Esophagus squamous epithelium (tissue), 4 donors: ENCODE measurements around the gene SLC24A3.

Experiments
- CTCF ChIP-seq, 6 experiments: fragments of 450-650 bp in 4 of 6; fragments of 200-600 bp in 2 of 6; sonication (generic) in 2 of 6; IDR thresholded peaks; one replicate each; pipeline ENCODE4 v1.5.1; 2016 to 2019; ENCODE audit warnings: antibody characterized with exemption in 6 of 6, mild to moderate bottlenecking in 4 of 6, moderate library complexity in 4 of 6
- POLR2A ChIP-seq, 4 donors: fragments of 450-650 bp; IDR thresholded peaks; one replicate each; pipeline ENCODE4 v1.6.1; 2017; ENCODE audit warnings: antibody characterized with exemption in 4 of 4, mild to moderate bottlenecking in 4 of 4, moderate library complexity in 3 of 4

GRCh38 chr20:19577692-19578091, 365.2 kb downstream of the SLC24A3 start:
- no peak for TF ChIP-seq CTCF (IDR thresholded peaks at IDR 0.05)
- TF ChIP-seq POLR2A (IDR thresholded peaks at IDR 0.05): no peak
